ENCODE data around the gene UGT2B17. TPM values are rescaled to one million over a fixed set of nuclear protein-coding genes. Genes with fewer than 3 reads are reported as not detected.
"Not testable (repeated sequence)": the region's sequence is repeated elsewhere in the genome, so short reads cannot be mapped to it uniquely, and the experiment has no call there.

Gene UGT2B17
- total and polyA plus RNA-seq, 2 of the 4 experiments (the other 2 are of a cell fraction) = not detected

- H3K9ac ChIP-seq (ENCODE audit: low read depth, low read length); CTCF ChIA-PET; H2BK5ac ChIP-seq (ENCODE audit: low read depth, low read length, poor library complexity, severe bottlenecking); H3K4me1 ChIP-seq (ENCODE audit: control insufficient read depth, insufficient read depth, low read length); H4K91ac ChIP-seq (ENCODE audit: insufficient read depth, low read depth, low read length); POLR2A ChIA-PET (ENCODE audit: unreplicated experiment); ATAC-seq (ENCODE audit: low read depth); BruUV-seq (replicated peaks); H3K4me3 ChIP-seq (ENCODE audit: insufficient read depth, low read depth, low read length); H2BK120ac ChIP-seq (ENCODE audit: low read depth, low read length); dilution Hi-C loops (cut with HindIII; ENCODE audit: low sequenced_read_pairs, unreplicated experiment); H4K5ac ChIP-seq (ENCODE audit: low read depth, low read length); H4K8ac ChIP-seq (ENCODE audit: low read depth in 2 of 2, low read length in 2 of 2); H2BK20ac ChIP-seq (ENCODE audit: low read depth, low read length); H3K9me3 ChIP-seq (ENCODE audit: control insufficient read depth, insufficient read depth, low read length); H3K9me1 ChIP-seq (ENCODE audit: insufficient read depth, low read length); H3K27ac ChIP-seq (ENCODE audit: insufficient read depth, low read length); H2AK5ac ChIP-seq (ENCODE audit: low read depth, low read length); intact Hi-C loops (cut with micrococcal nuclease); H2AFZ ChIP-seq (replicated peaks; ENCODE audit: low read length, poor library complexity); H3K79me1 ChIP-seq (ENCODE audit: low read depth in 1 of 2, low read length in 2 of 2); H3K14ac ChIP-seq (replicated peaks; ENCODE audit: low read depth, low read length); H2BK15ac ChIP-seq (ENCODE audit: low read depth, low read length); DNase-seq; H3K18ac ChIP-seq (ENCODE audit: low read depth, low read length); H4K20me1 ChIP-seq (ENCODE audit: insufficient read depth, low read length); H3K4ac ChIP-seq (ENCODE audit: low read depth, low read length); H3K36me3 ChIP-seq (ENCODE audit: control insufficient read depth, insufficient read depth, low read length); H3K56ac ChIP-seq (ENCODE audit: extremely low read depth, insufficient read depth, low read length); H3K23ac ChIP-seq (ENCODE audit: low read depth, low read length); H3K4me2 ChIP-seq (ENCODE audit: low read depth, low read length); H3K27me3 ChIP-seq (ENCODE audit: control insufficient read depth, insufficient read depth, low read length); H2AK9ac ChIP-seq (replicated peaks; ENCODE audit: low read depth, low read length, poor library complexity); in situ Hi-C loops (cut with MboI; ENCODE audit: low sequenced_read_pairs): not testable (repeated sequence)
- WGBS, 2 experiments (ENCODE audit: extremely low coverage in 2 of 2, insufficient read length in 1 of 2) = no CpG with 5 or more reads among the region's 4 CpGs
Observed at GRCh38 chr4:68568535-68568934, 7.6 kb downstream of the UGT2B17 start.

- H4K8ac ChIP-seq (ENCODE audit: low read depth in 2 of 2, low read length in 2 of 2); POLR2A ChIA-PET (ENCODE audit: unreplicated experiment); ATAC-seq (ENCODE audit: low read depth); intact Hi-C loops (cut with micrococcal nuclease); H2BK120ac ChIP-seq (ENCODE audit: low read depth, low read length); CTCF ChIA-PET; H3K4me1 ChIP-seq (ENCODE audit: control insufficient read depth, insufficient read depth, low read length); H2BK20ac ChIP-seq (ENCODE audit: low read depth, low read length); H3K23ac ChIP-seq (ENCODE audit: low read depth, low read length); H3K9ac ChIP-seq (ENCODE audit: low read depth, low read length); H4K91ac ChIP-seq (ENCODE audit: insufficient read depth, low read depth, low read length); H3K9me1 ChIP-seq (ENCODE audit: insufficient read depth, low read length); H2AFZ ChIP-seq (replicated peaks; ENCODE audit: low read length, poor library complexity); H3K36me3 ChIP-seq (ENCODE audit: control insufficient read depth, insufficient read depth, low read length); H3K18ac ChIP-seq (ENCODE audit: low read depth, low read length); H4K20me1 ChIP-seq (ENCODE audit: insufficient read depth, low read length); H3K27me3 ChIP-seq (ENCODE audit: control insufficient read depth, insufficient read depth, low read length); H3K27ac ChIP-seq (ENCODE audit: insufficient read depth, low read length); H3K4ac ChIP-seq (ENCODE audit: low read depth, low read length); H2AK5ac ChIP-seq (ENCODE audit: low read depth, low read length); H3K4me2 ChIP-seq (ENCODE audit: low read depth, low read length); H3K79me1 ChIP-seq (ENCODE audit: low read depth in 1 of 2, low read length in 2 of 2); DNase-seq; H4K5ac ChIP-seq (ENCODE audit: low read depth, low read length); H3K56ac ChIP-seq (ENCODE audit: extremely low read depth, insufficient read depth, low read length); H2BK5ac ChIP-seq (ENCODE audit: low read depth, low read length, poor library complexity, severe bottlenecking); H2BK15ac ChIP-seq (ENCODE audit: low read depth, low read length); H3K9me3 ChIP-seq (ENCODE audit: control insufficient read depth, insufficient read depth, low read length); H3K4me3 ChIP-seq (ENCODE audit: insufficient read depth, low read depth, low read length); BruUV-seq (replicated peaks); in situ Hi-C loops (cut with MboI; ENCODE audit: low sequenced_read_pairs); H3K14ac ChIP-seq (replicated peaks; ENCODE audit: low read depth, low read length); dilution Hi-C loops (cut with HindIII; ENCODE audit: low sequenced_read_pairs, unreplicated experiment); H2AK9ac ChIP-seq (replicated peaks; ENCODE audit: low read depth, low read length, poor library complexity): not testable (repeated sequence)
- no CpG with 5 or more reads among the region's 1 CpG for WGBS, 2 experiments (ENCODE audit: extremely low coverage in 2 of 2, insufficient read length in 1 of 2)
Observed at GRCh38 chr4:68566364-68566763, 9.8 kb downstream of the UGT2B17 start.
